Uterus (tissue), 4 donors: ENCODE data around the gene FARS2. TPM values are rescaled to one million over a fixed set of nuclear protein-coding genes. Genes with fewer than 3 reads are reported as not detected.

ENCODE experiments used
- DNase-seq, 2 donors: peaks; one replicate each; pipeline ENCODE4 v3.0.0-alpha.2; 2019 to 2020
- H3K27ac ChIP-seq, 2 donors: fragments of 200-600 bp; sonication (generic); 1 replicate in 1 of 2; 2 replicates in 1 of 2; pipeline ENCODE4 v1.5.1; 2016 to 2018
- H3K27me3 ChIP-seq, 2 donors: fragments of 200-600 bp; sonication (generic); one replicate each; pipeline ENCODE4 v1.5.1; 2018 to 2019; ENCODE audit warnings: control low read depth in 1 of 2
- H3K36me3 ChIP-seq, 2 donors: fragments of 200-600 bp; sonication (generic); one replicate each; pipeline ENCODE4 v1.5.1; 2019; ENCODE audit warnings: control low read depth in 1 of 2
- H3K4me1 ChIP-seq, 2 donors: fragments of 200-600 bp; sonication (generic); one replicate each; pipeline ENCODE4 v1.5.1; 2018 to 2019; ENCODE audit warnings: control low read depth in 1 of 2
- H3K4me3 ChIP-seq, 2 donors: fragments of 200-600 bp; sonication (generic); 1 replicate in 1 of 2; 2 replicates in 1 of 2; pipeline ENCODE4 v1.5.1; 2018 to 2019; ENCODE audit warnings: mild to moderate bottlenecking in 1 of 2
- H3K9me3 ChIP-seq, 2 donors: fragments of 200-600 bp; sonication (generic); one replicate each; pipeline ENCODE4 v1.5.1; 2019; ENCODE audit warnings: control low read depth in 1 of 2
- POLR2A ChIP-seq, 2 donors: fragments of 450-650 bp; IDR thresholded peaks; one replicate each; pipeline ENCODE4 v1.6.1; 2016; ENCODE audit warnings: antibody characterized with exemption in 2 of 2, mild to moderate bottlenecking in 1 of 2, moderate library complexity in 1 of 2
- intact Hi-C: fragments of 100-400 bp; cut with DNase I; formaldehyde crosslinking; loops from one replicate; pipeline ENCODE4 v1.15.1; 2023; ENCODE audit warnings: low total_unique reads
- total RNA-seq, 4 donors: library from RNA; depleted of rRNA in 3 of 4; stranded (reverse); fragments of >200 nt in 3 of 4; gene quantifications; one replicate each; pipeline versions ENCODE4 v1.1.0 to v1.2.4, GENCODE V29; 2014 to 2023
- TF ChIP-seq, protein P1 (sequence below), 4 experiments: fragments of 200-600 bp in 2 of 4; fragments of 450-650 bp in 2 of 4; sonication (generic) in 2 of 4; IDR thresholded peaks; one replicate each; pipeline ENCODE4 v1.5.1; 2016 to 2019; ENCODE audit warnings: antibody characterized with exemption in 4 of 4, mild to moderate bottlenecking in 2 of 4, moderate library complexity in 1 of 4
- donor health status: DM: yes; HTN: yes; CAD: no.

Gene FARS2
- total RNA-seq, 4 donors from 2014 or later: 14.4 to 32.5 (median 25.6) TPM

DNA sequence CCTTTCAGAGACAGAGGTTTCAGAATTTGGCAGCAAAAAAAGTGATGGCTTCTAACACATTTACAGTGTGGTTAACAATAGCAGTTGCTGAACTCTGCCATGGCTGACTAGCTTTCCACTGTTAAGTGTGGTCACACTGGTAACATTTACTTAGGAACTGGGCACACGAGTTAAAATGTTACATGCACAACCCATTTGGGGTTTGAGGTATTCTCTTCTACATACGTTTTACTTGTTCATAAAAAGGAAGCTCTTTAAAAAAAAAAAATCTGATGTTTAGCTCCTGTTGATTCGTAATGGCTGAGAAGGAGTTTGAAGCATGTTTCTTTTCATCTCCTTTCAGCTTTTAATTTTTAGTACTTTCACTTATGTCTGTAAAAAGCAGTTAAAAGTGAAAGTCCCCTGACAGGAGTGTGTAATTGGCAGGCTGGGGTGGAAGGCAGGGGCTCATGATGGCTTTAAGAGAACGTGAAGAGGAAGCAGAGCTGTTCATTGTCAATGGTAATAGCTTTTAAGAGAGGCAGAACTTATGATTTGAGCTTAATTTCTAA, 245.9 kb downstream of the FARS2 start:
- no peak overlapping the region for H3K4me3 ChIP-seq
- no peak for TF ChIP-seq POLR2A (IDR thresholded peaks at IDR 0.05)
- TF ChIP-seq, protein P1, sequence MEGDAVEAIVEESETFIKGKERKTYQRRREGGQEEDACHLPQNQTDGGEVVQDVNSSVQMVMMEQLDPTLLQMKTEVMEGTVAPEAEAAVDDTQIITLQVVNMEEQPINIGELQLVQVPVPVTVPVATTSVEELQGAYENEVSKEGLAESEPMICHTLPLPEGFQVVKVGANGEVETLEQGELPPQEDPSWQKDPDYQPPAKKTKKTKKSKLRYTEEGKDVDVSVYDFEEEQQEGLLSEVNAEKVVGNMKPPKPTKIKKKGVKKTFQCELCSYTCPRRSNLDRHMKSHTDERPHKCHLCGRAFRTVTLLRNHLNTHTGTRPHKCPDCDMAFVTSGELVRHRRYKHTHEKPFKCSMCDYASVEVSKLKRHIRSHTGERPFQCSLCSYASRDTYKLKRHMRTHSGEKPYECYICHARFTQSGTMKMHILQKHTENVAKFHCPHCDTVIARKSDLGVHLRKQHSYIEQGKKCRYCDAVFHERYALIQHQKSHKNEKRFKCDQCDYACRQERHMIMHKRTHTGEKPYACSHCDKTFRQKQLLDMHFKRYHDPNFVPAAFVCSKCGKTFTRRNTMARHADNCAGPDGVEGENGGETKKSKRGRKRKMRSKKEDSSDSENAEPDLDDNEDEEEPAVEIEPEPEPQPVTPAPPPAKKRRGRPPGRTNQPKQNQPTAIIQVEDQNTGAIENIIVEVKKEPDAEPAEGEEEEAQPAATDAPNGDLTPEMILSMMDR (IDR thresholded peaks at IDR 0.05): no peak
- H3K27me3 ChIP-seq: no peaks in the 10 kb centered on the region
- no peak for DNase-seq
- no peaks in the 10 kb centered on the region for H3K36me3 ChIP-seq
- no peaks in the 10 kb centered on the region for H3K4me1 ChIP-seq
- no peak overlapping the region for H3K27ac ChIP-seq
- H3K9me3 ChIP-seq: no peaks in the 10 kb centered on the region
- intact Hi-C loops: no loop called here

GRCh38 chr6:5509106-5509505, 247.8 kb downstream of the FARS2 start:
- no peaks in the 10 kb centered on the region for H3K27me3 ChIP-seq
- no peaks in the 10 kb centered on the region for H3K9me3 ChIP-seq
- H3K4me3 ChIP-seq: no peak overlapping the region
- H3K4me1 ChIP-seq: no peaks in the 10 kb centered on the region
- no peaks in the 10 kb centered on the region for H3K36me3 ChIP-seq
- H3K27ac ChIP-seq: no peak overlapping the region
- TF ChIP-seq POLR2A (IDR thresholded peaks at IDR 0.05): no peak
- TF ChIP-seq, protein P1 (IDR thresholded peaks at IDR 0.05): no peak
- no peak for DNase-seq
- intact Hi-C loops: no loop called here

DNA sequence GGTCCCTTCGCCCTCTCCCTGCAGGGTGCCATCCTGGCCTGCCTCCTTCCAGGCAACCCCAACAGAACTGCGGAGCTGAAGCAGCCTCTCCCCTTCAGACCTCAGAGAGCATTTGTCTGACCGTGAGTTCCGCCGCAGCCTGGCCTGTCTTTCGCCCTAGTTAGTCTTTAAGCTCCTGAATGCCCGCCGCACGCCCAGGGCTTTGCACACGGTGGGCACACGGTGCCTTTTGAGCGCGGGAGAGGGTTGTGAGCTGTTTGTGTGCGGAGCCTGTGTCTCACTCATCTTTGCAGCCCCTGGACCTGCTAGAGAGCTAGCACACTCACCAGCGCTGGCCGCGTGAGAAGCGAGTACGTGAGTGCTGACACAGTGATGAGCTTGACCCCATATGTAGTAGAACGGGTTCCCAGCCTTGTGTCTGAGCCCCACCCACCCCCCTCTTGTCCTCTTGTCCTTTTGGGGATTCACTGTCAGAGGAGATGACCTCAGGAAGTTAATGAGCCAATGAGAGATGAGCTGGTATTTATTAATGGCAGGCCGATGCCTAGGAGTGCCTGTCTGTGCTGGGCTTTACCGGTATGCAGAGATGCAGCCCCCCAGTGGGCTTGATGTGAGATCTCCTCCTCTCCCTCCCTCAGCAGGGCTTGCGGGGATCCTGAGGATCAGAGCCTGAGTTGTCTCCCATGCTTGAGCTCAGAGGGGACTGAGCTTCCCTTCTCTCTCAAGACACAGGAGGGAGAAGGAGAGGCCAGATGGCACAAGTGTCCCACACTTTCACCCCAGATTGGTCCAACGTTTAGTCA, 249.2 kb downstream of the FARS2 start:
- Histone ChIP-seq H3K27ac (no peak overlapping the region), H3K4me1 (no peaks in the 10 kb centered on the region), H3K9me3 (no peaks in the 10 kb centered on the region), H3K4me3 (no peak overlapping the region), H3K27me3 (no peaks in the 10 kb centered on the region), H3K36me3 (no peaks in the 10 kb centered on the region)
- DNase-seq: no peak
- intact Hi-C loops: no loop called here
- TF ChIP-seq, protein P1 (IDR thresholded peaks at IDR 0.05): no peak
- no peak for TF ChIP-seq POLR2A (IDR thresholded peaks at IDR 0.05)

DNA sequence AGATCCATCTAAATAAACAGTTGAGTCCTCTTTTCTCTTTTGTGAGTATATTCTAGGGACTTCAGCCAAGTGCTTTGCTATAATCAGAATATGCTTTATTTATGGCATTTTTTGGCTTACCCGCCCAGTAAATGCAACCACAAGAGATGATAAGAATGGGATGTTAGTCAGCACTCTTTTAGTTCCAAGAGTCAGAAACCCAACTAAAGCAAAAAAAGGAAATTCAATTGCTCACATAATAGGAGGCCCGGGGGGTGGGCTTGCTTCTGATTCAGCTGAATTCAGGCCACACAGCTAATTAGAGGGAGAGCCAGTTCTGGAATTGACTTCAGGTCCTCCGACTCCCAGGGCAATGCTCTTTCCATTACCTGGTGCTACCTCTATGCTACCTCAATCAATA, 250.6 kb downstream of the FARS2 start:
- Histone ChIP-seq H3K4me3 (no peak overlapping the region), H3K9me3 (no peaks in the 10 kb centered on the region), H3K36me3 (no peaks in the 10 kb centered on the region), H3K27me3 (no peaks in the 10 kb centered on the region), H3K27ac (no peak overlapping the region), H3K4me1 (no peaks in the 10 kb centered on the region)
- DNase-seq: no peak
- intact Hi-C loops: no loop called here
- no peak for TF ChIP-seq POLR2A (IDR thresholded peaks at IDR 0.05)
- TF ChIP-seq, protein P1 (IDR thresholded peaks at IDR 0.05): no peak

DNA sequence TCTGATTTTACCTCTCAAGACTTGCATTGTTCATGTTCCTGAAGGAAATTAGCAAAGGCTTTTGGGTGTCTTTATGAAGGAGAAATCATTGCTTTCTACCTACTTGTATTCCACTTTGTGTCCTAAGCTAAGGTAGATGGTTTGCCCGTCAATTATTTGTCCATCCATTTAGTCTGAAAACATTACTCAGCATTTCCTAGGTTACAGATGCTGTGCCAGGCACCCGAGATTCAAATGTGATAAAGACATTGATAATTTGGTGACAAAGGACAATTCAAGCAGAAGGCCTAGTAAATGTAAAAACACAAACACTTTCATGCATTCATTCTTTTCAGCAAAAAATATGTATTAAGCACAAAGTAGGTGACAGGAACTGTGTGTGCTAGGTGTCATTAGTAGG, 251.1 kb downstream of the FARS2 start:
- intact Hi-C loops: no loop called here
- TF ChIP-seq, protein P1 (IDR thresholded peaks at IDR 0.05): no peak
- no peak for TF ChIP-seq POLR2A (IDR thresholded peaks at IDR 0.05)

More for the DNA sequence above, 251.1 kb downstream of the FARS2 start:
- H3K27ac ChIP-seq: no peak overlapping the region
- DNase-seq: no peak
- no peaks in the 10 kb centered on the region for H3K4me1 ChIP-seq
- H3K27me3 ChIP-seq: no peaks in the 10 kb centered on the region
- H3K36me3 ChIP-seq: no peaks in the 10 kb centered on the region
- no peaks in the 10 kb centered on the region for H3K9me3 ChIP-seq
- no peak overlapping the region for H3K4me3 ChIP-seq
